HG03175 (cell line): ENCODE results near the gene MAGI1.

Experiments used
- ATAC-seq: cut with Tn5 transposase; IDR thresholded peaks from one replicate; pipeline ENCODE4 v1.9.1; 2021; ENCODE audit warnings: mild to moderate bottlenecking, moderate library complexity; ENCODE audit not compliant: unreplicated experiment

The MAGI1 gene

DNA sequence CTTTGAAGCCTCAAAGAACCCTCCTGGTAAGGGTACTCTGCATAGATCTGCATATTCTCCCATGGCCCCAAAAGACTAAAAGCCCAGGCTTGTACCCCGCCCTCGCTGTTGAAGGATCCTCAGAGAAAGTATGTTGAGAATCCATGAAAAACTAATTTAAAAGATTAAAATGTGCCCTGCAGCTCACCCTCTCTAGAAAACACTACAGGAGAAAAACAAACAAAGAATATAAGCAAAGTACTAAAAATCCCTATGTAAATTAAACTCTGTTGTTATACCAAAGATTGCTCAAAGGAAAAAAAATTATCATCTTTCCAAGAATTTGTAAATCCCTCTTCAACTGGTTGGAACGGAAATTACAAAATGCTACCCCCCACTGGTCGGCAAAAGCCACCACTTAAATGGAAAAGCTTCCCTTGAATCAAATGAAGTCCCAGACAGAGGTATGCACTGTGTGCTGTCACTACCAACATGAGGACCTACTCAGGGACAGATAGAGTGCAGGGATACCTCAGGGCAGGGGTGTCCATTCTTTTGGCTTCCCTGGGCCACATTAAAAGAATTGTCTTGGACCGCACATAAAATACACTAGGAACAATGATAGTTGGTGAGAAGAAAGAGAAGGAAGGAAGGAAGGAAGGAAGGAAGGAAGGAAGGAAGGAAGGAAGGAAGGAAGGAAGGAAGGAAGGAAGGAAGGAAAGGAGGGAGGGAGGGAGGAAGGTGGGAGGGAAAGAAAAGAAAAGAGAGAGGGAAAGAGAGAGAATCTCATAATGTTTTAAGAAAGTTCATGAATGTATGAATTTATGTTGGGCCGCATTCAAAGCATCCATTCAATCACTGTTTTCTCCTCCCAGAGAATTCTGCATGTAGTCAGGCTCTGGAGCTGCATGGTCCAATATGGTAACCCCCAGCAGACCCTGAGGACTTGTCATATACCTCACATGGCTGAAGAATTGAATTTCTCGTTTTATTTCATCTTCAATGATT, 88.1 kb downstream of the MAGI1 start:
- ATAC-seq: no peak

DNA sequence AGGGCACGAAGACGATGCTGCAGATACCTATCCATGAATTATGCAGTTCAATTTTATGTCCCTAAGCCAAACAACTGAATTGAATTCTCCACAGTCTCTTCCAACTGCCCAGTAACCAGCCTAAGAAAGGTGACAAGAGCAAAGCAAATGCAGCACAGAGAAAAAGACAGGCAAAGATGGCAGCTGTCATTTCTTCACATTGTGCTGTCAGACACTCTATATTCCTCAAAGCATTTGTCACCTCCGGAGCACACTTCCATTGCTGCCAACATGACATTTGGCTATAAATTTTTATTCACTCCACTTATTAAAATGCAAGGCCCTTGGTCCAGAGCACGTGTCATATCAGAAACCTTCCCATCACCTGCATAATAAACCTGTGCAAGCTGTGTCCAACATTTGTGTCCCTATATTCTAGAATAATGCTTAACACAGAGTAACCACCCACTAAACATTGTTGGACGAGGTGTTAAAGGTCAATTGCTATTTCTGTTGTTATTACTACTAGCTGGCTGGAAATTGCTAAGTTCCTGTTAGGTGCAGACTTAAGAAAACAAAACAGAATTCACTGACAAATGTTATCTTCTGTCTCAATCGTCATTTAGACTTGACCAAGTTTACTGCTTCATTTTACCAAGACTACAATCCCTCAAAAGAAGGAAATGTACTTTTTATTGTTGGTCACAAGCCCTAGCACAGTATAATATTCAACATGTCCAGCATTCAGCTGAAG, 89.7 kb downstream of the MAGI1 start:
- ATAC-seq: no peak

DNA sequence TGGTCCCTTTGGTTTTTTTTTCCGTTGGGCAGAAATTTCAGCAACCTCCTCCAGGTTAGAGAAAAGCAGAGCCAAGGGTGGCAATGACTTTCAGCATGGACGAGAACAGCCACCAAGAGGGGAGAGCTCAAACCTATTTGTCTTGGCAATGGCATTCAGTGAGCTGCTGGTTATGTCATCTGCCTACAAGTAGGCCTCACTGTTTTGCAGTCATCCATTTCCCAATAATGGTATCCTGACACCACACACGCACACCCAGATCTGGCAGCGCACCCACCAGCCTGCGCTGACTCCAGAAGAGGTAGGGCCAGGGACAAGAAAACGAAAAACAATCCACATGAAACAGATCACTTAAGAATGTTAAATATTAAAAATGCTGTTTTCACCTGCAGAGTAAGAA, 92.3 kb downstream of the MAGI1 start:
- no peak for ATAC-seq

- ATAC-seq: no peak
Measured at GRCh38 chr3:65945953-65946352, 92.8 kb downstream of the MAGI1 start.

DNA sequence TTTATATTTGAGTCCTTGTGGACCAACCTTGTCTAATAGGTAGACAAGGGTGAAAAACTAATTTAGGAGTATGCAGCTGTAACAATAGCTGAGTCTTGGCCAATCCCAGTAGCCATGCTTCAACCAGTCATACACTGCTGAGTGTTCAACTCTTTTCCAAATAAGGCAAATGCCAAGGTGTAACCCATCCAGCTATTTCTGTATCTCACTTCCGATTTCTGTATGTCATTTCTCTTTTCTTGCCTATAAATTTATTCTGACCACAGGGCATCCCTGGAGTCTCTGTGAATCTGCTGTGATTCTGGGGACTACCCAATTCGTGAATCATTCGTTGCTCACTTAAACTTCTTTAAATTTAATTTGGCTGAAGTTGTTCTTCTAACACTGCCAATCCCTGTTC, 93.2 kb downstream of the MAGI1 start:
- no peak for ATAC-seq

DNA sequence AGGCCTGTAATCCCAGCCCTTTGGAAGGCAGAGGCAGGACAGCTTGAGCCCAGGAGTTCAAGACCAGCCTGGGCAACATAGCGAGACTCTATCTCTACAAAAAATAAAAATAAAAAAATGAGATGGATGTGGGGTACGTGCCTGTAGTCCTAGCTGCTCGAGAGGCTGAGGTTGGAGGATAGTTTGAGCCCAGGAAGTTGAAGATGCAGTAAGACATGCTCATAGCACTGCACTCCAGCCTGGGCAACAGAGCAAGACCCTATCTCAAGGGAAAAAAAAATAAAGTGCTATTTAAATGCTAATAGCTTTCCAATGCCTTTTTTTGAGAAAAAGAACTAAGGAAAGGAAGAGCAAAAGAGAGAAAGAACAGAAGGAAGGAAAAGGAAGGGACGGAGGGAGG, 94.5 kb downstream of the MAGI1 start:
- no peak for ATAC-seq

GRCh38 chr3:65939801-65940246, 98.9 kb downstream of the MAGI1 start:
- ATAC-seq: no peak

DNA sequence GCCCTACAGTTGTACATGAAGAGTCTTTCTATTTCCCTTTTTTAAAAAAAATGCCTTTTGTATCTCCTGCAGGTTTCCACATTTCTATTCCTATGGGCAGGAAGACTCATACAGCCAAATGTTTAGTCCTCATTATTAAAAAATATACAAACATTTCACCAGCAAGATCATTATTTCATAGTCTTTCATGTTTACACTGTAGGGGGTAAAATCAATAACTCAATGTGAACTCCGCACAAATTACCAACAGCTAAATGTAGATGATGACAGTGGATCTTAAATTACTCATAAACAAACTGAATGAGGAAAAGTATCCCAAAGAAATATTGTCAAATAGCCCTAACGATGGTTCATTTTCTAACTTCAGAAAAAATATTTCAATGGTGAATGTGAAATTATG, 99.5 kb downstream of the MAGI1 start:
- ATAC-seq: no peak

DNA sequence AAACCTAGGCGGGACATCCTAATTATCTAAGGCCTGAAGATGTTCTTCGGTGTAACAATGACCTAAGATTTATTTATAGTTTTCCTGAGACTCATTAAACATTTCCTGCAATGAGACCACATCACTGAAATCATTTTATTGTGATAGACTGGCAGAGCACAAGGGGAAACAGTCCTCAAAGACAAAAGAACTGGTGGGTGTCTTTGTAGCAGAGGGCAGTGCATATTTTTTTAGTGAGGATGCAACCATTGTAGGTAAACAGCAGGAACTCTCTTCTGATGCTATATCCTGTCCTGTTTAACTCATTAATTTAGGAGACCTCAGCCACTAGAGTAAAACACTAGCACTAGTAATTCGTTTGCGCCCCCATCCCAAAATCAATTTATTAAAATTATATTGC, 100.0 kb downstream of the MAGI1 start:
- ATAC-seq: no peak

DNA sequence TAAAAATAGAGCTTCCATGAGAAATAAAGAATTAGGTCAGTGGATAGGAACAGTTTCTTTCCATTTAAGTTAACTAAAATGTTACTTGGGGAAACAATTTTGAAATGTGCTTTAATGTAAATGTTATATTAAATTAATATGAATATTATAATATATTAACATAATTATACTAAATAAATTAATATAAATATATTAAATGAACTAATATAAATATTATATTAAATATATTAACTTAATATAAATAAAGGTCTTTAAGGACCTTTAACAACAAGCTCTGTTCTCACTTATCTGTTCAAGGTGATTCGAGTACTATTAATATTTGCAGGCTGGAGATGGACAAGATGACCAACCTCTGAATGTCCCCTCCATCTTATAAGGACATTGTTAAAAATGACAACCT, 100.6 kb downstream of the MAGI1 start:
- ATAC-seq: no peak

GRCh38 chr3:65936908-65937638, 101.6 kb downstream of the MAGI1 start:
- ATAC-seq: no peak

- no peak for ATAC-seq
Measured at GRCh38 chr3:65935724-65936123, 103.0 kb downstream of the MAGI1 start.

- no peak for ATAC-seq
Measured at GRCh38 chr3:65930648-65931047, 108.1 kb downstream of the MAGI1 start.

DNA sequence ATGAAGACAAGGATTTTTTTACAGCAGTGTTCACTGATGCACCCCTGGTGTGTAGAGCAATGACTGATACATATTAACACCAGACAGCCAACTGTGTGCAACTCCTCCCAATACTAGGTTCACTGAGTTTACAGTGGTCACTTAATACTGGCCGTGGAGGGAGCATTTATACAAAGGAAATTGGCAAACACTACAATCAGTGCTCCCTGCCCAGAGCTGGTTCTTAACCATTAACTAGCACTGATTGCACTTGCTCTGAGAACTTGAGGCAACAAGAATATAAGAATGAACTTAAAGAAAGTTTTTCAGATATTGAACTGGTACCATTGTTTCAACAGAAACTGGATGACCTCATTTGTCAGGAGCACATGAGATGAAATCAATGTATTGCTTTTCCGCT, 110.6 kb downstream of the MAGI1 start:
- ATAC-seq: no peak

DNA sequence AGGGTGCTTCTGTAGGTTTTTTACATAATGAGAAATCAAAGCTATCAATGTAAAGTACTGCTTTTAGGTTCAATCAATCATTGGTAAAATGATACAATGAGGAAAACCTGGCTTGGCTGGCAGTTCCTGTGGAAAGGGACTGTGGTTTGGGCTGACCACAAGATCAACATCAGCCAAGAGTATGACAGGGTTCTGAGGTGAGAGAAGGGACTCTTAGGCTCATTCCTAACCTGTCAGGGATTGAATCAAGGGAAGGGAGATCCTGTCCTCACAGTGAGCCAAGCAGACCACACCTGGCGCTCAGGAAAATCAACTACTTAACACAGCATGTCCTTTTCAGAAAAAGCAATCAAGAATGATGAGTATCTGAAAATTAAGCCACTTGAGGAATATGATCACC, 111.1 kb downstream of the MAGI1 start:
- ATAC-seq: no peak

DNA sequence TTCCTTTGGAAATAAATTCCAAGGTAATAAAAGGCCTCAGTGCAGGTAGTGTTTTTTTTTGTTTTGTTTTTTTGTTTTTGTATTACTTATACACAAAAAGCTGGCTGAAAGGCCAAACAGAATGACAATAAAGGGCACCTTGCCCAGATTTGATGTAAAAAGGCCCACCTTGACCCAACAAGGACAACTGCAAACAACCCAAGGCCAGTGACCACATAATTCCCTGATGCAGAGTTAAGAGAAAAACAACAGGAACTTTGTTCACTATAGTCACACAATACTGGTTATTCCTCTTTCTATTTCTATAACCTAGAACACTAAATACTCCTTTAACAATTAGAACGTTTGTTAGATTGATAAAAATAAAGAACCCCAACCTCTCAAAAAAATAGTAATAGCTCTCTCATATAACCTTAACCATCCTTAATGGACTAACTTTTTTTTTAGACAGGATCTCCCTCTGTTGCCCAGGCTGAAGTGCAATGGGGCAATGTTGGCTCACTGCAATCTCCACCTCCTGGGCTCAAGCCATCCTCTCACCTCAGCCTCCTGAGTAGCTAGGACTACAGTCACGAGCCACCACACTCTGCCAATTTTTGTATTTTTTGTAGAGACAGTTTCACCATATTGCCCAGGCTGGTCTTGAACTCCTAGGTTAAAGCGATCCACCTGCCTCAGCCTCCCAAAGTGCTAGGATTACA, 113.3 kb downstream of the MAGI1 start:
- ATAC-seq: no peak

DNA sequence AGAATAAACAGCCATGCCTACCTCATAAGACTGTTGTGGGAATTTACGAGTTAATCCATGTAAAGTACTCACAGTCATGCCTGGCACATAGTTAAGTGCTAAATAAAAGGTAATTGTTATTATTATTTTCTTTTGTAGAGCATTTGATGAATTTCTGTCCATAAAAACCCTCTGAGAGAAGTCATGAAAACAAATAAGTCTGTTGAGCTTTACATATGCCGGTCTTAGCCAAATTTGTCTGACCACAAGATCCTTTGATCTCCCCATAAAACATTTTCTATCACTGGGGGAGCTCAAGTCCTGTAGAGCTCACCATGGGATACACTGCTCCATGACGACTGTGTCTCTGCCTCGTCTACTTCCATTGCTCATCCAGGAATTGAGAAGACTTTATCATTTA, 114.0 kb downstream of the MAGI1 start:
- no peak for ATAC-seq

GRCh38 chr3:65922441-65922840, 116.3 kb downstream of the MAGI1 start:
- no peak for ATAC-seq

DNA sequence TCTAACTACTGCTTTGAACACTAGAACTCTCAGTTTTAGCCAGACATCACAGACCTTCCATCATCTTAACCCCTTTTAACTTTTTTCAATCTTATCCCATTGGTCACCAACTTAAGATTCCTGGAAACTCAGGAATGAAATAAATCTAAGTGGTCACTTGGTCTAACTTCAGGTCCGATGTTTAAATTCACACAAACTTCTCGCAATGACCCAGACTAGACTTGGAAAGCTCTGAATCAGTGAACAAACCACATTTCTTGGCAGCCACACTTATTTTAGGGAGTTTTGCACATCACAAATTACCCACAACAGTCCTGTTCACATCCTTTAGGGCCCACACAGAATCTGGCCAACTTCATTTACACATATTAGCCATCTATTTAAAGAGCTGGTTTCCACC, 118.9 kb downstream of the MAGI1 start:
- ATAC-seq: no peak

DNA sequence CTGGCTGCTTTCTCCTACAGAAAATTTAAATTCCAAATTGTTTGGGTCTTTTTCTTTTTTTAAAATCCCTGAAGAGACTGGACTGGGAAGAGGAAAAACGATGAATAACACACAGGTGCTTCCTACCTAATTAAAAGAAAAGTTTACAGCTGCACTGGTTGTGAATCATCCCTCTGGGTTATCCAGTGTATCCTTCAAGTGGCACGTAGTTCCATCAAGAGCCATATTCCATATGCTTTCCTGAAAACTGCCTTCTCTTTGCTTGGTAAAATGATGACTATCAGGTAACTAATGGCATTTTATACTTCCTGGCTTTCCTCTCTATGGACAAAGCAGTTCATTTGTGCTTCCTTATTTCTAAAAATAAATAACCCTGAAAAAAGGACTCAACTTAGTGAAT, 123.2 kb downstream of the MAGI1 start:
- ATAC-seq: no peak
